HEK293 (cell line): Measurements from ENCODE around the gene GARRE1.

Source experiments
- MEIS1 ChIP-seq: sonication (generic); formaldehyde crosslinking; IDR thresholded peaks from 2 replicates; pipeline ENCODE4 v1.8.1; 2022; ENCODE audit warnings: missing genetic modification reagents, mild to moderate bottlenecking, borderline replicate concordance
- PATZ1 ChIP-seq: fragments of 450-650 bp; formaldehyde crosslinking; IDR thresholded peaks from 2 replicates; pipeline ENCODE4 v1.5.1; 2016; ENCODE audit warnings: missing biosample characterization, missing genetic modification characterization
- PRDM4 ChIP-seq: fragments of 450-650 bp; formaldehyde crosslinking; IDR thresholded peaks from 2 replicates; pipeline ENCODE4 v1.5.1; 2017; ENCODE audit warnings: missing biosample characterization, missing genetic modification characterization
- SALL2 ChIP-seq: fragments of 450-650 bp; formaldehyde crosslinking; IDR thresholded peaks from 2 replicates; pipeline ENCODE4 v1.5.0; 2017; ENCODE audit warnings: missing biosample characterization, mild to moderate bottlenecking, missing genetic modification characterization, borderline replicate concordance
- SP7 ChIP-seq: fragments of 450-650 bp; formaldehyde crosslinking; IDR thresholded peaks from 2 replicates; pipeline ENCODE4 v1.5.1; 2016; ENCODE audit warnings: missing biosample characterization, missing genetic modification characterization
- TCF7L2 ChIP-seq: IDR thresholded peaks from 2 replicates; pipeline ENCODE4 v1.6.1; 2011; ENCODE audit warnings: low read depth, mild to moderate bottlenecking, inconsistent platforms, low read length, moderate library complexity, borderline replicate concordance
- TSHZ1 ChIP-seq: fragments of 450-650 bp; formaldehyde crosslinking; IDR thresholded peaks from 2 replicates; pipeline ENCODE4 v1.5.1; 2016; ENCODE audit warnings: missing biosample characterization, missing genetic modification characterization, borderline replicate concordance
- ZBTB1 ChIP-seq: fragments of 450-650 bp; formaldehyde crosslinking; IDR thresholded peaks from 2 replicates; pipeline ENCODE4 v1.5.1; 2016; ENCODE audit warnings: missing biosample characterization, missing genetic modification characterization
- ZBTB10 ChIP-seq: fragments of 450-650 bp; formaldehyde crosslinking; IDR thresholded peaks from 2 replicates; pipeline ENCODE4 v1.5.1; 2016; ENCODE audit warnings: missing biosample characterization, missing genetic modification characterization
- ZBTB21 ChIP-seq: fragments of 450-650 bp; formaldehyde crosslinking; IDR thresholded peaks from 2 replicates; pipeline ENCODE4 v1.5.1; 2017; ENCODE audit warnings: missing biosample characterization, missing genetic modification characterization
- ZNF174 ChIP-seq: fragments of 450-650 bp; formaldehyde crosslinking; IDR thresholded peaks from 2 replicates; pipeline ENCODE4 v1.5.0; 2017; ENCODE audit warnings: missing biosample characterization, mild to moderate bottlenecking, missing genetic modification characterization
- ZNF2 ChIP-seq: fragments of 450-650 bp; formaldehyde crosslinking; IDR thresholded peaks from 2 replicates; pipeline ENCODE4 v1.5.1; 2016; ENCODE audit warnings: missing biosample characterization, missing genetic modification characterization
- ZNF23 ChIP-seq: fragments of 450-650 bp; formaldehyde crosslinking; IDR thresholded peaks from 2 replicates; pipeline ENCODE4 v1.5.1; 2016; ENCODE audit warnings: missing biosample characterization, missing genetic modification characterization, borderline replicate concordance
- ZNF266 ChIP-seq: fragments of 450-650 bp; formaldehyde crosslinking; IDR thresholded peaks from 2 replicates; pipeline ENCODE4 v1.5.1; 2016; ENCODE audit warnings: missing biosample characterization, missing genetic modification characterization, low read depth
- ZNF394 ChIP-seq: fragments of 450-650 bp; formaldehyde crosslinking; IDR thresholded peaks from 2 replicates; pipeline ENCODE4 v1.5.1; 2016; ENCODE audit warnings: missing biosample characterization, missing genetic modification characterization, mild to moderate bottlenecking, moderate library complexity, borderline replicate concordance
- ZNF416 ChIP-seq: fragments of 450-650 bp; formaldehyde crosslinking; IDR thresholded peaks from 2 replicates; pipeline ENCODE4 v1.5.1; 2016; ENCODE audit warnings: missing biosample characterization, missing genetic modification characterization
- ZNF426 ChIP-seq: fragments of 450-650 bp; formaldehyde crosslinking; IDR thresholded peaks from 2 replicates; pipeline ENCODE4 v1.5.1; 2017; ENCODE audit warnings: missing biosample characterization, missing genetic modification characterization, mild to moderate bottlenecking, inconsistent platforms, moderate library complexity
- ZNF514 ChIP-seq: fragments of 450-650 bp; formaldehyde crosslinking; IDR thresholded peaks from 2 replicates; pipeline ENCODE4 v1.5.1; 2016; ENCODE audit warnings: missing biosample characterization, missing genetic modification characterization
- ZNF600 ChIP-seq: fragments of 450-650 bp; formaldehyde crosslinking; IDR thresholded peaks from 2 replicates; pipeline ENCODE4 v1.5.1; 2016; ENCODE audit warnings: missing biosample characterization, missing genetic modification characterization
- ZNF658 ChIP-seq: fragments of 450-650 bp; formaldehyde crosslinking; IDR thresholded peaks from 2 replicates; pipeline ENCODE4; 2016; ENCODE audit warnings: missing biosample characterization, missing genetic modification characterization
- ZNF664 ChIP-seq: fragments of 450-650 bp; formaldehyde crosslinking; IDR thresholded peaks from 2 replicates; pipeline ENCODE4 v1.5.1; 2016; ENCODE audit warnings: missing biosample characterization, missing genetic modification characterization
- ZNF670 ChIP-seq: fragments of 450-650 bp; formaldehyde crosslinking; IDR thresholded peaks from 2 replicates; pipeline ENCODE4 v1.5.1; 2016; ENCODE audit warnings: missing biosample characterization, missing genetic modification characterization, low read depth
- ZNF776 ChIP-seq: fragments of 450-650 bp; formaldehyde crosslinking; IDR thresholded peaks from 2 replicates; pipeline ENCODE4 v1.5.0; 2017; ENCODE audit warnings: missing biosample characterization, missing genetic modification characterization, borderline replicate concordance
- ZNF843 ChIP-seq: fragments of 450-650 bp; formaldehyde crosslinking; IDR thresholded peaks from 2 replicates; pipeline ENCODE4 v1.5.1; 2016; ENCODE audit warnings: missing biosample characterization, missing genetic modification characterization
- ZSCAN23 ChIP-seq: fragments of 450-650 bp; formaldehyde crosslinking; IDR thresholded peaks from 2 replicates; pipeline ENCODE4 v1.5.1; 2016; ENCODE audit warnings: missing biosample characterization, missing genetic modification characterization
- ZSCAN5A ChIP-seq: fragments of 450-650 bp; formaldehyde crosslinking; IDR thresholded peaks from 2 replicates; pipeline ENCODE4 v1.5.1; 2016; ENCODE audit warnings: missing biosample characterization, missing genetic modification characterization

Gene GARRE1

GRCh38 chr19:34217952-34218817, 36.2 kb upstream of the GARRE1 start (continued):
- TF ChIP-seq ZBTB10 = peak; percentile 81
- TF ChIP-seq PRDM4 (tag by site-specific recombination) = peak; percentile 98
- TF ChIP-seq ZNF23 (tag by site-specific recombination) = no peak
- no peak for TF ChIP-seq ZNF776
- no peak for TF ChIP-seq ZNF670 (tag by site-specific recombination)
- peak; percentile 94 for TF ChIP-seq ZSCAN23 (tag by site-specific recombination)
- peak; percentile 100 for TF ChIP-seq TSHZ1
- no peak for TF ChIP-seq ZNF514 (tag by site-specific recombination)
- TF ChIP-seq ZNF658 (tag by site-specific recombination) = no peak
- no peak for TF ChIP-seq TCF7L2
- no peak for TF ChIP-seq ZNF416
- TF ChIP-seq ZBTB1 = peak; percentile 97
- TF ChIP-seq ZNF174 (tag by site-specific recombination) = no peak
- TF ChIP-seq ZSCAN5A = peak; percentile 40; the same call in 1 of the 2 replicates
- peak; percentile 97 for TF ChIP-seq ZNF2 (tag by site-specific recombination)
- no peak for TF ChIP-seq SALL2 (tag by site-specific recombination)
- peak; percentile 90 for TF ChIP-seq ZBTB21 (tag by site-specific recombination)
- TF ChIP-seq SP7 = peak; percentile 100
- peak; percentile 86 for TF ChIP-seq ZNF394
- peak; percentile 71; the same call in 1 of the 2 replicates for TF ChIP-seq MEIS1 (CRISPR knock-in tag)
- TF ChIP-seq ZNF664 = peak; percentile 88
- peak; percentile 99 for TF ChIP-seq ZNF843 (tag by site-specific recombination)
- no peak for TF ChIP-seq ZNF266
- TF ChIP-seq PATZ1 (tag by site-specific recombination) = peak; percentile 98
- TF ChIP-seq ZNF426 (tag by site-specific recombination) = no peak
- TF ChIP-seq ZNF600 (tag by site-specific recombination) = peak; percentile 96; the same call in 1 of the 2 replicates
